AG09319 (cell line): ENCODE results near the gene PCDHGA4.
A peak's percentile ranks its signal among the peaks of the same experiment; 100 is the strongest.
"Not testable (repeated sequence)": the region's sequence is repeated elsewhere in the genome, so short reads cannot be mapped to it uniquely, and the experiment has no call there.

Experiments
- DNase-seq: peaks from one replicate; pipeline ENCODE4 v3.0.0-alpha.2; 2010; ENCODE audit warnings: low read depth; ENCODE audit errors: extremely low read depth
- CTCF ChIP-seq: IDR thresholded peaks from 2 replicates; pipeline ENCODE4 v1.5.1; 2011; ENCODE audit warnings: low read depth, mild to moderate bottlenecking, inconsistent platforms, low read length, moderate library complexity

PCDHGA4 gene

GRCh38 chr5:141354900-141355469 is at the start of gene PCDHGA4:
TSS of gene PCDHGA4 (plus strand) at chr5:141355021. CDS start at chr5:141355108, 87 bp downstream.
- no peak for DNase-seq

GRCh38 chr5:141306630-141307029 is 48.2 kb upstream of the PCDHGA4 start:
- no peak for TF ChIP-seq CTCF
- DNase-seq = no peak

More at GRCh38 chr5:141354900-141355469, at the start of gene PCDHGA4:
- peak; percentile 38 for TF ChIP-seq CTCF

- DNase-seq = no peak
- no peak for TF ChIP-seq CTCF
Measured at GRCh38 chr5:141313711-141314110, 41.1 kb upstream of the PCDHGA4 start.

- not testable (repeated sequence) for DNase-seq
Measured at GRCh38 chr5:141316963-141317362, 37.9 kb upstream of the PCDHGA4 start.

GRCh38 chr5:141319202-141319601 is 35.6 kb upstream of the PCDHGA4 start:
- DNase-seq = no peak
- no peak for TF ChIP-seq CTCF

- TF ChIP-seq CTCF = no peak
- DNase-seq = no peak
Measured at GRCh38 chr5:141319699-141320098, 35.1 kb upstream of the PCDHGA4 start.

- peak; percentile 83 for DNase-seq
- peak; percentile 81 for TF ChIP-seq CTCF
Measured at GRCh38 chr5:141320225-141321169, 34.3 kb upstream of the PCDHGA4 start, which contains the start of gene TAF7. TSS of gene TAF7 (minus strand) at chr5:141320784. CDS start at chr5:141320044, 740 bp downstream.
